Neural cell (in vitro differentiated cells): Measurements from ENCODE around the gene PACS2.

Experiments used
- CTCF ChIP-seq: fragments of 450-650 bp; IDR thresholded peaks from 2 replicates; pipeline ENCODE4 v1.5.1; 2014; ENCODE audit warnings: antibody characterized with exemption, mild to moderate bottlenecking, moderate library complexity; ENCODE audit not compliant: poor library complexity, severe bottlenecking
- TAF1 ChIP-seq: IDR thresholded peaks from 2 replicates; pipeline ENCODE4 v1.6.1; 2012; ENCODE audit warnings: low read depth

- TF ChIP-seq CTCF (no peak), TAF1 (no peak)
Measured at GRCh38 chr14:105386581-105387529, 72.3 kb downstream of the PACS2 start.
